GM18520 (cell line): ENCODE measurements around the gene NMT1.

Source experiments
- ATAC-seq: cut with Tn5 transposase; IDR thresholded peaks from one replicate; pipeline ENCODE4 v1.9.1; 2021; ENCODE audit not compliant: unreplicated experiment

NMT1 gene

GRCh38 chr17:45149037-45149668 is 88.0 kb downstream of the NMT1 start:
- ATAC-seq: peak; percentile 13

GRCh38 chr17:45149669-45150664 is 88.8 kb downstream of the NMT1 start:
- ATAC-seq: no peak

GRCh38 chr17:45150911-45151809 is 90.0 kb downstream of the NMT1 start:
- no peak for ATAC-seq

GRCh38 chr17:45155029-45155428 is 93.9 kb downstream of the NMT1 start:
- no peak for ATAC-seq

GRCh38 chr17:45155483-45155882 is 94.4 kb downstream of the NMT1 start:
- no peak for ATAC-seq

GRCh38 chr17:45156242-45156641 is 95.1 kb downstream of the NMT1 start:
- ATAC-seq: no peak
